HS-27A (cell line): Measurements from ENCODE around the gene ELOVL2.

Source experiments
- DNase-seq: peaks from one replicate; pipeline ENCODE4 v3.0.0-alpha.2; 2012; ENCODE audit warnings: low read depth, missing footprints

Gene ELOVL2

GRCh38 chr6:11056871-11057270, 12.8 kb upstream of the ELOVL2 start:
- no peak for DNase-seq

DNA sequence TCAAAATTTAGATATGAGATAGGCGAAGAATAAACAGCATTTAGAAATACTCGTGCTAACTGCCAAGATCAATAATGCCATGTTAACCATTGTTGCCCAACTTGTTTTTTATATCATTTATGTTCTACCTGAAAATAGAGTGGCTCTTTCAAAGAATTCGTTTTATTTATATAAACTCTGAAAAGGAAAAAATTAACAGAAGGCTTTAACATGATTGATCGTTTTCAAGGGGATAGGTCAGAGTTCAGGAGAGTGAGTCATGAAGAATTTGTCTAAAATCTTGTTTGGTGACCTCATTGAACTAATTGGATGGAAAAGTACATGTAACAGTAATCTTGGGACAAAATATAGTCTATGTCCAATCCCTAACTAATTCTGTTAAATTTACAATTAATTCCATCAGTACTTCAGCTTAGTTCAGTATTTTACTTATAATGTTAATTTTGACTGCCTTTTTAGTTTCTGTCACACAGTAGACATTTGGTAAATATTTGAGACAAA, 11.1 kb upstream of the ELOVL2 start:
- DNase-seq = peak; percentile 74

DNA sequence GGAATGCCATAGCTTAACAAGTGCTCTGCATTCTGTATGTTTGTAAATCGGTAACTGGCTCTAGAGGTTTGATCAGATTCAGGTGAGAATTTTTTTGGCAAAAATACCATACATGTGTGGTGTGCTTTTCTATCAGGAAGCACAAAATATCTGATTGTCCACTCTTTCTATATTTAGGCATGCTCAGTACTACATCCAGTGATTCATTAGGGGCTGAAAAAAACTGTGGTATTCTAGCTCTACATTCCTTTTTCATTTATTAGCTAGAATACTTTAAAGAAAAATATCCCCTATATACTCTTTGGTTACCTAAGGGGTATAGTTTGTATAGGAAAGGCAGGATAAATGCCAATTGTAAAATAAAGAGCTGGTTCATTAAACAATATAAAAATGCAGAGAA, 10.6 kb upstream of the ELOVL2 start:
- peak; percentile 52 for DNase-seq

- DNase-seq = no peak
These were observed 9.2 kb upstream of the ELOVL2 start for GRCh38 chr6:11053307-11053706.

GRCh38 chr6:11050731-11051130, 6.6 kb upstream of the ELOVL2 start:
- DNase-seq = peak; percentile 30

DNA sequence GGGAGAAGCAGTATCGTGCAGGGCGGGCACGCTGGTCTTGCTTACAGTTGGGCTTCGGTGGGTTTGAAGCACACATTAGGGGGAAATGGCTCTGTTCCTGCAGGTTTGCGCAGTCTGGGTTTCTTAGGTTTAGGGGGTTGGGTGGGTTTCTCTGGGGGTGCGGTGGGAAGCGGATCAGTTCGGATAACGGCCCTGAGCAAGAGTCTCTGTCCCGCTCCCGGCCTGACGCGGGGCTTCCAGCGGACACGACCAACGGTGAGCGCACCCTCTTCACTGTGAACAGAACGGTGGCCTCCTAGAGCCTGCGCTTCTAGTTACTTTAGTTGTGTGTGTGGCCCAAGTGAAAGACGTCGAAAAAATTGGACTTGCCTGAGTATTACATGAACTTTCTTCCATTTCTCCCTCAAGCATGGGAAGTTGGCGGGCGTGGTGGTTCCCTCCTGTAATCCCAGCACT, 635 bp upstream of the ELOVL2 start:
- DNase-seq = no peak

GRCh38 chr6:11043378-11043960, 636 bp downstream of the ELOVL2 start:
- no peak for DNase-seq

- no peak for DNase-seq
These were observed 1.2 kb downstream of the ELOVL2 start for GRCh38 chr6:11042750-11043377.

GRCh38 chr6:11042025-11042749, 1.9 kb downstream of the ELOVL2 start:
- DNase-seq = no peak

DNA sequence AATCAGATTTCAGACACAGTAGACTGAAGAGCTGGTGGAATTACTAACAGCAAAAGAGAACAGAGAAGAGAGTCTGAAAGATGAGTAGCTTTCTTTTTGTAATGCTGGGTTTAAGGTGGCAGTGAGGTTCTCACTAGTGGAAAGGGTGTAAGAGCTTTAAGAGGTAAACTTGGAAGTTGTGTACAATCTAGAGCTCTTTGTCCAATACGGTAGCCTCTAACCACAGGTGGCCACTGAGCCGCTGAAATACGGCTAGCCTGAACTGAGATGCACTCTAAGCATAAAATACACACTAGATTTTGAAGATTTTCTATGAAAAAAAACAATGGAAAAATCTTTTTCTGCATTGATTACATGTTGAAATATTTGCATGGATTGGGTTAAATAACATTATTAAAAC, 4.0 kb downstream of the ELOVL2 start:
- DNase-seq = no peak

GRCh38 chr6:11039040-11039439, 5.1 kb downstream of the ELOVL2 start:
- DNase-seq = no peak

DNA sequence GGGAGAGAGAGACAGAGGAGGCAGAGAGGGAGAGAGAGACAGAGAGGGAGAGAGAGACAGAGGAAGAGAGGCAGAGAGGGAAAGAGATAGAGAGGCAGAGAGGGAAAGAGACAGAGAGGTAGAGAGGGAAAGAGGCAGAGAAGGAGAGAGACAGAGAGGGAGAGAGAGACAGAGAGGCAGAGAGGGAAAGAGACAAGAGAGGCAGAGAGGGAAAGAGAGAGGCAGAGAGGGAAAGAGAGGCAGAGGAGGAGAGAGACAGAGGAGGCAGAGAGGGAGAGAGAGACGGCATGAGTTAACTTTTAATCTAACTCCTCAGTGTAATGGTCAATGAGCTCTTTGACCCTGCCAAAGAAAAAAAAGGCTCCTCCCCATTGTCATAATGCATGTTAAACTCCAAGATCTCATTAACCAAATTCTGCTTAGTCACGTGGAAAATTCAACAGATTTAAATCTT, 7.1 kb downstream of the ELOVL2 start:
- DNase-seq = no peak

DNA sequence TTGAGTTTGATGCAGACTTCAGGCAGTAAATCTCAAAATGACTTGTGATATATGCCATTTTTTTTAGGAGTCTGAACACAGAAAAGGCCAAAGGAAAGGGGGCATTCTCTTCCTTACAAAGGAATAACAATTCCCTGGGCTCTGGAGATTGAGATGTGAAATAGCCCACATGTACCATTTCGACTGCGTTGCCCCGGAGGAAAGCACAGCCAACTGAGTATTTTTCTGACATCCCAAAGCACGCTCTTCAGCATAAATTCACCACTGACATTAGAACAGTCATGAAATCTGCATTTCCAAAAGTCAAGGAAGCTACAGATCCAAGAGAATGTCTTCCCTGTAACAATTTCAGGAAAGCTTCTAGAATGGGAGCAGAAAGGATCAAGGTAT, 7.8 kb downstream of the ELOVL2 start:
- DNase-seq = no peak

DNA sequence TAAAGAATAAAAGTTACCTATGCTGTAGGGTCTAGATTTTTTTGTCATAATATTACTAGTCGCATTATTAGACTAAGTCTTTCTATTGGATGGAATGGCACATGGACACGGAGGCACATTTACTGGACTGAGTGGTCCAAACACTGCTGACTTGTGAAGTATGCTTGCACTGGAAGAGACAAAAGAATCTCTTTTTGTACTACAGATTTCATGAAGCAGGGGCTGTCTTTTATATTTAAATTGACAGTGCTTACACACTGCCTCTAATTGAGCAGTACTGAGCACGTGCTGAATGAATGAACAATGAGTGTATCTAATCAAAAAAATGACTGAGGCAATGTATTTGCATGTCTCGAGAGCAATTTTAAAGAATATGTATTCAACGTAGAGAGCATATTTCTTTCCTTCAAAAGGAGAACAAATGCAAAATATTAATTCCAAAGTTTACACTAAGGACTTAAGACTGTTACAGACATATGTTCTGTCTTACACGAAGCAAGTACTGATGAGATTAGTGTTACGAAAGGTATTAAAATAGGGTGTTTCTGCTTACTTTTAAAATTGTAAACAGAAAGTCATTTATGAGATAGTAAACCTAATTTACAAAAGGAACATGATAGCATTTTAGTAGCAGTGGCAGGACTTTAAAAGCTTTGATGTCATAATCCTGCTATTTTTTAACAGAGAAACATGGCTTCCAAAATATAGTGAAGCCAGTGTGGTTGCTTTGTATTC, 8.3 kb downstream of the ELOVL2 start:
- no peak for DNase-seq

- peak; percentile 84 for DNase-seq
These were observed 10.3 kb downstream of the ELOVL2 start for GRCh38 chr6:11033825-11034224.

DNA sequence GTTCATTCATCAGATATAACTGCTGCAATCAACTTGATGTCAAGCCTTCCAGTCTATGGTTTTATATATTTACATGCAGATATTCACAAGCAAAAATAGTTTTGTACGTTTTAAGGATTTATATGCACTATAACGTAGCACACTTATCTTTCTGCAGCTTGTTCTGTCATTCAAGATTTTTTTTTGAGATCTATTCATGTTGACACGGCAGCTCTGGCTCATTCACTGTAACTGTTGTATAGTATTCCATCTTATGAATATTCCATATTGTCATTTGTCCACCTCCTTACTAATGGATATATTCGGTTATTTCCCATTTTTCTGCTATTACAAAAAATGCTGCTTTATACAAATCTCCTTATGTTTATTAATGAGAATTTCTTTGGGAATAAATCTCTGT, 13.2 kb downstream of the ELOVL2 start:
- DNase-seq = no peak

DNA sequence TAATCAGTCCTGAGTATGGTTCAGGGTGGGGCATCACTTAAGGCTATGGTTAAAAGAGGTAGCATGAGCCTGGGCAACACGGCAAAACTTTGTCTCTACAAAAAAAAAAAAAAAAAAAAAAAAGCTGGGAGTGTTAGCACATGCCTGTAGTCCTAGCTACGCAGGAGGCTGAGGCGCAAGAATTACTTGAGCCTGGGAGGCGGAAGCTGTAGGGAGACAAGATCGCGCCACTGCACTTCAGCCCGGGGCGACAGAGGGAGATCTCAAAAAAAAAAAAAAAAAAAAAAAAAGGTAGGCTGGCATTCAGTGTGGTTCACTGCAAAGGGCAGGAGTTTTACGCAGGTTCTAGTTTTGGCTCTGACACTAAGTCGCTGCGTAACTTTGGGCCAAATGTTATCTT, 15.1 kb downstream of the ELOVL2 start:
- no peak for DNase-seq

DNA sequence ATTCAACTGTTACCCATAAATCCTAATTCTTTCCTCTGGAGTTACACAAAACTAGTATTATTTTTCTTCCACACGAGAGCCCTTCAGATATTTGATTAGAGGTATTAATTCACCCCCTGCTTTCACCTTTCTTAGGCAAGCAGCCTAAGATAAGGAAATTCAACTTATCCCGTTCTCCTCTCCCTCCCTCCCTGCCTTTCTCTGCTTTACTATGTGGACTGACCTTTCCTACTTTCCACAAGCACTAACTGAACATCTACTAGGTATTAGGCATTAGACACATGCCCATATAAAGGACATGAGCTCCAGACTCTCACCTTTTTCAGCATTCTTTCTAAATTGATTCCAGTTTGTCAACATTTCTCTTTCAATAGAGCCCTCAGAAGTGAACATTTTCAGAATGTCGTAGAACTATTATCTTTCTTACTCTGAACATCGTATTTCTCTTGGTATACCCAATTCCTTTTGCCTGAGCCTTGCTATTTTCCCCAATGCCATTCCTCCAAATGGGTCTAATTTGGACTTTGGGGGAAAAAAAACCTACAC, 16.5 kb downstream of the ELOVL2 start:
- DNase-seq = no peak

DNA sequence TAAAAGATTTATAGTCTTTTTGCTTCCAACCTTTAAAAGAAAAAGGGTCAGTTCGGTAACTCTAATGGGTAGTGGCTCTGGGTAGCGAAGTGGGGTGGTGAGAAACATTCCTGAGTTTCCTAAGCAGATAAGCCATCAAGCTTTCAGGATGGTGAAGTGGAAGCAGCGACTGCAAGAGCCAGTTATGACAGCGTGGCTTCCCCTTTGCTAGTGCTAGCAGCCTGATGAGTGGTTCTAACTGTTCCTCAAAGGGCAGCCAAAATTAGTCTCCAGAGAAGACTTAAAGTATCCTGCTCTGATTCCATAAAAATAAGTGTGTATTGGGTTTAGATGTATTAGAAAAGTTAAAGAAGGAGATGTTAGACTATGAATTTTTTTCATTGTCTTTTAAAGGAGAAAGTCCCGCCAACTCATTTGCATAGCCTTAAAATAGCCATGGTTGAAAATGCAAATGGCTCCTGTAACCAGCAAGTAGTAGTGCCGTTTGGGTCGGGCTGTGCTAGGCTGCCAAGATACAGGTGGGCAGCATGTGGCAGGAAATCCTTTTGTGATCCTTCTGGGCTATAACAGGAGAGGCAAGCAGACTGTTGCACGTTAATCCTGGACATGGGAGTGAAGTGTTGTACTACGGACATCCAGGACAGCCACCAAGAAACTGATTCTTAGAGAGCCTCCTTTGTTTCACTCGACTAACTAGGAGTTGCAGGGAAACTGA, 18.0 kb downstream of the ELOVL2 start:
- DNase-seq = no peak

- no peak for DNase-seq
These were observed 19.0 kb downstream of the ELOVL2 start for GRCh38 chr6:11025130-11025529.

- no peak for DNase-seq
These were observed 21.1 kb downstream of the ELOVL2 start for GRCh38 chr6:11023032-11023431.

GRCh38 chr6:11021714-11022113, 22.4 kb downstream of the ELOVL2 start:
- DNase-seq = no peak
